Measurements from ENCODE around the gene STXBP1. TPM values are rescaled to one million over a fixed set of nuclear protein-coding genes. Genes with fewer than 3 reads are reported as not detected.

The STXBP1 gene
- total and polyA plus RNA-seq, 9 of the 15 experiments (the other 6 are each of a cell fraction or from before 2014, with no cell fraction given) = 4.6 to 35.1 (median 9.7) TPM

DNA sequence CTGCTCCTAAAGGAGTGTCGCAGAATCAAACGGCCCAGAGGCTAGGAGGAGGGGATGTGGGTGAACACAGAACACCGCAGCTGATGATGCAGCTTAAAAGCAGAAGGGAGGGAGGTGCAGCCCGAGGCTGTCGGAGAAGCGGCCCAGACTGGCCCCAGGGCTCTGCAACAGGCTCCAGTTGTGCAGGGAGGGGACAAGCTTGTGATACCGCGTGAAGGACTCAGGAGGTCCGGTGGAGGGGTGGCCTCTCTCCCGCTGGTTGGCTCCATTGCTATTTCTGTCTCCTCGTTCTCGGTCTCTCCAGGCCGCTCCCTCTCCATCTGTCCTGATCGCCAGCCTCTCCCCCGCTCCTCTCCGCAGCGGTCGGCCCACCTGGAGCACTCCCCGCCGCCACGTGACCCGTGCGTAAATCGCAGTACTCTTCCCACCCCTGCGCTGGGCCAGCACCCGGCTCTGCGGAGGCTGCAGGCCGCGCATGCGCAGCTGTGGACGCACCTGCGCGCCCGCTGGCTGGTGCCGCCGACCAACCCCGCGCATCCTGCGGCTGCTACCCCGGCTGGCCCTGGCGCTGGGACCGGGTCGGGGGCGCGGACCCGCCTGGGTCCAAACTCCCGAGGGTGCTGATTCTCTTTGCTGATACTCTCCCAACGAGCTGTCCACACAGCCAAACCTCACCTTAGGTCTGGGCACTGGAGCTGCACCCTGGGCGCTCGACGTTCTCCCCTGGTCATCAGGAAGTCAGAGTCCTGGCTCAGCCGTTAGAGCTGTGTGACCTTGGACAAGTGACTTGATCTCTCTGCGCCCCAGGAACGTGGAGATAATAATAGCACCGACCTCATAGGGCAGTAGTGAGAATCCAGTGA, 3.7 kb upstream of the STXBP1 start (continued):
- TF ChIP-seq NR4A1 (CRISPR knock-in tag; IDR thresholded peaks at IDR 0.05) (no peak), NR4A1 (tag; IDR thresholded peaks at IDR 0.05) (no peak), CBFB (CRISPR knock-in tag; IDR thresholded peaks at IDR 0.05) (0 out of 2 replicates have a peak, but pooled peaks have one; percentile 45), POLR2B (IDR thresholded peaks at IDR 0.05; ENCODE audit: low read depth, partially characterized antibody) (peak; percentile 20), NR2C1 (IDR thresholded peaks at IDR 0.05) (no peak), NR2C1 (tag; IDR thresholded peaks at IDR 0.05) (no peak), RBBP5 (IDR thresholded peaks at IDR 0.05; ENCODE audit: borderline replicate concordance, insufficient read depth, low read length, poor library complexity, severe bottlenecking) (peak; percentile 69), ZNF12 (CRISPR knock-in tag; IDR thresholded peaks at IDR 0.05) (0 out of 2 replicates have a peak, but pooled peaks have one; percentile 48), HDAC1 (IDR thresholded peaks at IDR 0.05) (peak in 1 of 2 experiments; percentile 55; a peak in 1 of 4 replicates), POU5F1 (IDR thresholded peaks at IDR 0.05; ENCODE audit: borderline replicate concordance, low read depth, low read length, partially characterized antibody) (no peak), TOE1 (IDR thresholded peaks at IDR 0.05; ENCODE audit: borderline replicate concordance) (peak; percentile 49; the same call in 1 of the 2 replicates), TOE1 (CRISPR knock-in tag; IDR thresholded peaks at IDR 0.05; ENCODE audit: borderline replicate concordance, low read depth) (no peak), RCOR1 (IDR thresholded peaks at IDR 0.05; ENCODE audit: borderline replicate concordance in 1 of 2, low read depth in 2 of 2, low read length in 2 of 2) (peak in 1 of 2 experiments; percentile 52; a peak in 1 of 4 replicates), MTF1 (CRISPR knock-in tag; IDR thresholded peaks at IDR 0.05; ENCODE audit: borderline replicate concordance) (no peak), CREBBP (IDR thresholded peaks at IDR 0.05; ENCODE audit: low read depth, low read length) (no peak)
- TF ChIP-seq, protein P1, sequence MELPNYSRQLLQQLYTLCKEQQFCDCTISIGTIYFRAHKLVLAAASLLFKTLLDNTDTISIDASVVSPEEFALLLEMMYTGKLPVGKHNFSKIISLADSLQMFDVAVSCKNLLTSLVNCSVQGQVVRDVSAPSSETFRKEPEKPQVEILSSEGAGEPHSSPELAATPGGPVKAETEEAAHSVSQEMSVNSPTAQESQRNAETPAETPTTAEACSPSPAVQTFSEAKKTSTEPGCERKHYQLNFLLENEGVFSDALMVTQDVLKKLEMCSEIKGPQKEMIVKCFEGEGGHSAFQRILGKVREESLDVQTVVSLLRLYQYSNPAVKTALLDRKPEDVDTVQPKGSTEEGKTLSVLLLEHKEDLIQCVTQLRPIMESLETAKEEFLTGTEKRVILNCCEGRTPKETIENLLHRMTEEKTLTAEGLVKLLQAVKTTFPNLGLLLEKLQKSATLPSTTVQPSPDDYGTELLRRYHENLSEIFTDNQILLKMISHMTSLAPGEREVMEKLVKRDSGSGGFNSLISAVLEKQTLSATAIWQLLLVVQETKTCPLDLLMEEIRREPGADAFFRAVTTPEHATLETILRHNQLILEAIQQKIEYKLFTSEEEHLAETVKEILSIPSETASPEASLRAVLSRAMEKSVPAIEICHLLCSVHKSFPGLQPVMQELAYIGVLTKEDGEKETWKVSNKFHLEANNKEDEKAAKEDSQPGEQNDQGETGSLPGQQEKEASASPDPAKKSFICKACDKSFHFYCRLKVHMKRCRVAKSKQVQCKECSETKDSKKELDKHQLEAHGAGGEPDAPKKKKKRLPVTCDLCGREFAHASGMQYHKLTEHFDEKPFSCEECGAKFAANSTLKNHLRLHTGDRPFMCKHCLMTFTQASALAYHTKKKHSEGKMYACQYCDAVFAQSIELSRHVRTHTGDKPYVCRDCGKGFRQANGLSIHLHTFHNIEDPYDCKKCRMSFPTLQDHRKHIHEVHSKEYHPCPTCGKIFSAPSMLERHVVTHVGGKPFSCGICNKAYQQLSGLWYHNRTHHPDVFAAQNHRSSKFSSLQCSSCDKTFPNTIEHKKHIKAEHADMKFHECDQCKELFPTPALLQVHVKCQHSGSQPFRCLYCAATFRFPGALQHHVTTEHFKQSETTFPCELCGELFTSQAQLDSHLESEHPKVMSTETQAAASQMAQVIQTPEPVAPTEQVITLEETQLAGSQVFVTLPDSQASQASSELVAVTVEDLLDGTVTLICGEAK (IDR thresholded peaks at IDR 0.05) = no peak
- TF ChIP-seq, protein P1 (CRISPR knock-in tag; IDR thresholded peaks at IDR 0.05) = no peak
- TF ChIP-seq, protein P2, sequence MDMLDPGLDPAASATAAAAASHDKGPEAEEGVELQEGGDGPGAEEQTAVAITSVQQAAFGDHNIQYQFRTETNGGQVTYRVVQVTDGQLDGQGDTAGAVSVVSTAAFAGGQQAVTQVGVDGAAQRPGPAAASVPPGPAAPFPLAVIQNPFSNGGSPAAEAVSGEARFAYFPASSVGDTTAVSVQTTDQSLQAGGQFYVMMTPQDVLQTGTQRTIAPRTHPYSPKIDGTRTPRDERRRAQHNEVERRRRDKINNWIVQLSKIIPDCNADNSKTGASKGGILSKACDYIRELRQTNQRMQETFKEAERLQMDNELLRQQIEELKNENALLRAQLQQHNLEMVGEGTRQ (CRISPR knock-in tag; IDR thresholded peaks at IDR 0.05) = peak; percentile 94

Data from K562 (cell line).